MM.1S (cell line): Measurements from ENCODE around the gene ASH1L.

Source experiments
- CTCF ChIP-seq: fragments of 300-600 bp; sonication (generic); IDR thresholded peaks from 2 replicates; pipeline ENCODE4 v1.5.1; 2016; ENCODE audit warnings: antibody characterized with exemption, low read length, mixed read lengths
- EZH2phosphoT487 ChIP-seq: fragments of 300-600 bp; sonication (generic); IDR thresholded peaks from 2 replicates; pipeline ENCODE4 v1.6.1; 2018; ENCODE audit warnings: antibody characterized with exemption, low read length

GRCh38 chr1:155296661-155297060 lies 265.9 kb downstream of the ASH1L start:
- TF ChIP-seq CTCF, result no peak
- TF ChIP-seq EZH2phosphoT487, result no peak
